IMR-90 (cell line): ENCODE data around the gene SUCLA2. TPM values are rescaled to one million over a fixed set of nuclear protein-coding genes. Genes with fewer than 3 reads are reported as not detected.

Experiments used
- ATAC-seq: fragments of 200-7000 bp; cut with Tn5 transposase; 2 replicates; pipeline ENCODE4 v1.9.1; 2020; ENCODE audit warnings: low read depth, mild to moderate bottlenecking, moderate library complexity
- BruUV-seq: library from RNA; stranded (reverse); fragments of 400-500 nt; replicated peaks from 2 replicates; lab custom pipeline; 2021; lab: Mats Ljungman, UMichigan
- CTCF ChIA-PET: fragments of 300-600 bp; formaldehyde crosslinking; extraction: SDS; loops from one replicate; lab custom pipeline; 2021; ENCODE audit warnings: antibody characterized with exemption; lab: Yijun Ruan, JAX
- POLR2A ChIA-PET: fragments of 300-600 bp; sonication (Branson Sonifier 250); formaldehyde crosslinking; loops from one replicate; lab custom pipeline; 2022; ENCODE audit warnings: antibody characterized with exemption; ENCODE audit not compliant: unreplicated experiment; lab: Charles Lee
- DNase-seq: peaks from one replicate; pipeline ENCODE4 v3.0.0; 2013
- H2AFZ ChIP-seq: replicated peaks from 2 replicates; pipeline ENCODE3; 2013; ENCODE audit warnings: low read length, mild to moderate bottlenecking; ENCODE audit not compliant: poor library complexity
- H2AK5ac ChIP-seq: 2 replicates; pipeline ENCODE4 v1.6.1; 2013; ENCODE audit warnings: low read depth, low read length, inconsistent platforms
- H2AK9ac ChIP-seq: replicated peaks from 2 replicates; pipeline ENCODE3; 2013; ENCODE audit warnings: mild to moderate bottlenecking, low read depth, low read length, moderate library complexity; ENCODE audit not compliant: poor library complexity
- H2BK120ac ChIP-seq: 2 replicates; pipeline ENCODE4 v1.6.1; 2013; ENCODE audit warnings: low read depth, low read length, inconsistent platforms
- H2BK15ac ChIP-seq: 3 replicates; pipeline ENCODE4 v1.6.1; 2013; ENCODE audit warnings: low read depth, low read length, inconsistent platforms
- H2BK20ac ChIP-seq: 2 replicates; pipeline ENCODE4 v1.6.1; 2013; ENCODE audit warnings: low read depth, mild to moderate bottlenecking, inconsistent platforms, low read length, moderate library complexity
- H2BK5ac ChIP-seq: 2 replicates; pipeline ENCODE4 v1.6.1; 2013; ENCODE audit warnings: mild to moderate bottlenecking, low read depth, low read length, inconsistent platforms; ENCODE audit not compliant: poor library complexity, severe bottlenecking
- H3K14ac ChIP-seq: replicated peaks from 2 replicates; pipeline ENCODE4 v1.6.1; 2013; ENCODE audit warnings: low read depth, low read length, inconsistent platforms
- H3K18ac ChIP-seq: 2 replicates; pipeline ENCODE4 v1.6.1; 2013; ENCODE audit warnings: low read depth, low read length, control low read depth
- H3K23ac ChIP-seq: 2 replicates; pipeline ENCODE4 v1.6.1; 2013; ENCODE audit warnings: low read depth, low read length, inconsistent platforms
- H3K27ac ChIP-seq: 2 replicates; pipeline ENCODE4 v1.5.1; 2013; ENCODE audit warnings: mild to moderate bottlenecking, control low read depth, low read length; ENCODE audit not compliant: insufficient read depth
- H3K27me3 ChIP-seq: 2 replicates; pipeline ENCODE4 v1.6.1; 2013; ENCODE audit warnings: low read length; ENCODE audit not compliant: control insufficient read depth, insufficient read depth
- H3K36me3 ChIP-seq: 2 replicates; pipeline ENCODE4 v1.6.1; 2013; ENCODE audit warnings: low read length, mixed read lengths; ENCODE audit not compliant: control insufficient read depth, insufficient read depth
- H3K4ac ChIP-seq: 2 replicates; pipeline ENCODE4 v1.6.1; 2013; ENCODE audit warnings: low read depth, low read length, inconsistent platforms
- H3K4me1 ChIP-seq: 2 replicates; pipeline ENCODE4 v1.6.1; 2013; ENCODE audit warnings: low read length, mixed read lengths; ENCODE audit not compliant: control insufficient read depth, insufficient read depth
- H3K4me2 ChIP-seq: 2 replicates; pipeline ENCODE4 v1.6.1; 2013; ENCODE audit warnings: low read depth, mild to moderate bottlenecking, control low read depth, low read length, moderate library complexity
- H3K4me3 ChIP-seq: 2 replicates; pipeline ENCODE4 v1.5.1; 2013; ENCODE audit warnings: low read depth, mild to moderate bottlenecking, control low read depth, low read length, moderate library complexity; ENCODE audit not compliant: insufficient read depth
- H3K56ac ChIP-seq: 2 replicates; pipeline ENCODE4 v1.6.1; 2013; ENCODE audit warnings: low read length, inconsistent platforms; ENCODE audit not compliant: insufficient read depth; ENCODE audit errors: extremely low read depth
- H3K79me1 ChIP-seq, 2 experiments: 2 replicates each; pipeline ENCODE4 v1.6.1; 2013; ENCODE audit warnings: low read length in 2 of 2, inconsistent platforms in 1 of 2, low read depth in 1 of 2
- H3K9ac ChIP-seq: 2 replicates; pipeline ENCODE4 v1.6.1; 2013; ENCODE audit warnings: low read depth, low read length, control low read depth
- H3K9me1 ChIP-seq: 2 replicates; pipeline ENCODE4 v1.6.1; 2013; ENCODE audit warnings: low read length, inconsistent platforms; ENCODE audit not compliant: insufficient read depth
- H3K9me3 ChIP-seq: 2 replicates; pipeline ENCODE4 v1.6.1; 2013; ENCODE audit warnings: low read length; ENCODE audit not compliant: control insufficient read depth, insufficient read depth
- H4K20me1 ChIP-seq: 2 replicates; pipeline ENCODE4 v1.6.1; 2013; ENCODE audit warnings: low read length, inconsistent platforms; ENCODE audit not compliant: insufficient read depth
- H4K5ac ChIP-seq: 2 replicates; pipeline ENCODE4 v1.6.1; 2013; ENCODE audit warnings: mild to moderate bottlenecking, low read depth, low read length, control low read depth
- H4K8ac ChIP-seq, 2 experiments: 2 replicates each; pipeline ENCODE4 v1.6.1; 2013; ENCODE audit warnings: low read depth in 2 of 2, low read length in 2 of 2, control low read depth in 1 of 2, inconsistent platforms in 1 of 2
- H4K91ac ChIP-seq: 2 replicates; pipeline ENCODE4 v1.6.1; 2013; ENCODE audit warnings: low read depth, low read length, inconsistent platforms; ENCODE audit not compliant: insufficient read depth
- BHLHE40 ChIP-seq: fragments of 150-350 bp; IDR thresholded peaks from 2 replicates; pipeline ENCODE4 v1.6.1; 2016; ENCODE audit warnings: mild to moderate bottlenecking, low read depth, low read length
- CEBPB ChIP-seq: IDR thresholded peaks from 2 replicates; pipeline ENCODE4 v1.6.1; 2012; ENCODE audit warnings: low read depth, low read length, improper control_type of control experiment
- CHD1 ChIP-seq: IDR thresholded peaks from 2 replicates; pipeline ENCODE4 v1.6.1; 2012; ENCODE audit warnings: low read depth, low read length, improper control_type of control experiment
- FOS ChIP-seq: fragments of 150-350 bp; IDR thresholded peaks from 2 replicates; pipeline ENCODE4 v1.6.1; 2016; ENCODE audit warnings: low read depth, low read length
- MAFK ChIP-seq: IDR thresholded peaks from 2 replicates; pipeline ENCODE4 v1.6.1; 2012; ENCODE audit warnings: low read depth, low read length, improper control_type of control experiment
- MAZ ChIP-seq: IDR thresholded peaks from 2 replicates; pipeline ENCODE4 v1.6.1; 2012; ENCODE audit warnings: low read depth, mild to moderate bottlenecking, low read length, improper control_type of control experiment, moderate library complexity, borderline replicate concordance
- MXI1 ChIP-seq: IDR thresholded peaks from 2 replicates; pipeline ENCODE4 v1.6.1; 2012; ENCODE audit warnings: low read depth, mild to moderate bottlenecking, low read length, moderate library complexity, borderline replicate concordance
- NFE2L2 ChIP-seq: fragments of 150-350 bp; IDR thresholded peaks from 2 replicates; pipeline ENCODE4 v1.6.1; 2016; ENCODE audit warnings: low read depth, mild to moderate bottlenecking, low read length
- POLR2A ChIP-seq: IDR thresholded peaks from 2 replicates; pipeline ENCODE4 v1.6.1; 2012; ENCODE audit warnings: mild to moderate bottlenecking, low read depth, low read length
- RAD21 ChIP-seq: IDR thresholded peaks from 2 replicates; pipeline ENCODE4 v1.6.1; 2012; ENCODE audit warnings: low read length, improper control_type of control experiment
- RCOR1 ChIP-seq: IDR thresholded peaks from 2 replicates; pipeline ENCODE4 v1.6.1; 2012; ENCODE audit warnings: mild to moderate bottlenecking, low read length, improper control_type of control experiment; ENCODE audit not compliant: insufficient replicate concordance
- RFX5 ChIP-seq: IDR thresholded peaks from 2 replicates; pipeline ENCODE4 v1.8.0; 2012; ENCODE audit warnings: low read depth, mild to moderate bottlenecking, low read length, moderate library complexity
- SMC3 ChIP-seq: fragments of 150-350 bp; IDR thresholded peaks from 2 replicates; pipeline ENCODE4 v1.6.1; 2016; ENCODE audit warnings: low read depth, mild to moderate bottlenecking, antibody characterized with exemption, low read length, moderate library complexity
- WGBS, 2 experiments: methylation state at CpG; one replicate each; pipeline versions ENCODE4 v1.1.5 to v1.1.7; 2013; ENCODE audit warnings: missing lambda C conversion rate in 2 of 2; ENCODE audit not compliant: insufficient read length in 1 of 2; ENCODE audit errors: extremely low coverage in 2 of 2; 5-methylcytosine and 5-hydroxymethylcytosine counted together
- dilution Hi-C: fragments of 300-500 bp; cut with HindIII; formaldehyde crosslinking; loops from one replicate; pipeline ENCODE4 v1.14.3; 2018; ENCODE audit warnings: low sequenced_read_pairs; ENCODE audit not compliant: unreplicated experiment
- in situ Hi-C: fragments of 300-500 bp; cut with MboI; formaldehyde crosslinking; loops from 3 replicates; pipeline ENCODE4 v1.14.3; 2019; ENCODE audit warnings: low sequenced_read_pairs, inconsistent platforms, mixed read lengths
- intact Hi-C: fragments of 100-400 bp; cut with micrococcal nuclease; formaldehyde crosslinking; loops from 2 replicates; pipeline ENCODE4 v1.10.0; 2022
- polyA plus RNA-seq, 3 experiments: library from polyadenylated mRNA; depleted of rRNA; stranded (reverse); fragments of >200 nt; gene quantifications; 2 replicates each; pipeline ENCODE4 v1.2.3, GENCODE V29; 2012; ENCODE audit warnings: low replicate concordance in 1 of 3
- total RNA-seq: library from RNA; depleted of rRNA; stranded (reverse); fragments of >200 nt; gene quantifications from 2 replicates; pipeline ENCODE4 v1.2.3, GENCODE V29; 2012
- TF ChIP-seq, protein P1 (sequence below): fragments of 150-350 bp; IDR thresholded peaks from 2 replicates; pipeline ENCODE4 v1.6.1; 2016; ENCODE audit warnings: low read depth, mild to moderate bottlenecking, low read length, moderate library complexity, borderline replicate concordance
- TF ChIP-seq, protein P2 (sequence below): conservative IDR thresholded peaks from 2 replicates; pipeline ENCODE4 v1.5.1; 2012; ENCODE audit warnings: mild to moderate bottlenecking, low read depth, low read length, improper control_type of control experiment
- TF ChIP-seq, protein P3 (sequence below): fragments of 150-350 bp; IDR thresholded peaks from 2 replicates; pipeline ENCODE4 v1.6.1; 2017; ENCODE audit warnings: mild to moderate bottlenecking, antibody characterized with exemption, low read length, low read depth

The SUCLA2 gene
- total and polyA plus RNA-seq, 2 of the 4 experiments (the other 2 are of a cell fraction): 31.5 to 36.1 TPM

DNA sequence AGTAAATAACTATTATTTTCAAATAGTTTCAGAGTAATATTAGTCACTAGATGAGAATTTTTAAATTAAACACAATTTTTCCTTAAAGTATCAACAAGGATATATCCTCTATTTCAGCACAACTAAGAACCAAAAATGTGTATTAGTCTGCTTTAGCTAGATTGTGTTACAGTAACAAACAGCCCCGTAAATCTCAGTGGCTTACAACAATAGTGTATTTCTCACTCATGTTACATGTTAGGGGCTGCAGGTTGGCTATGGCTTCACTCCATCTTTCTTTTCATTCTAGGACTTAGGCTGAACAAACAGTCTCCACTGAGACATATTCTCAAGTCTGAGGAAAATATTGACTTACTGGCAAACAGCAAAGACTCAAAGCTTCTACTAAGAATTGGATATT, 11.6 kb upstream of the SUCLA2 start:
- Histone ChIP-seq H3K18ac (no peak overlapping the region), H2BK5ac (no peak overlapping the region), H3K9me3 (no peaks in the 10 kb centered on the region; the same call in 1 of the 2 replicates), H3K79me1 (no peaks in the 10 kb centered on the region), H2BK20ac (no peak overlapping the region), H2AK9ac (no peak overlapping the region), H3K9ac (no peak overlapping the region), H2BK15ac (no peak overlapping the region), H4K20me1 (no peaks in the 10 kb centered on the region), H2AFZ (no peak overlapping the region), H3K4me3 (no peak overlapping the region), H3K4ac (no peak overlapping the region), H3K23ac (no peak overlapping the region), H3K4me2 (no peak overlapping the region), H3K56ac (no peak overlapping the region), H4K8ac (no peak overlapping the region), H3K36me3 (no peaks in the 10 kb centered on the region), H2AK5ac (no peak overlapping the region), H3K14ac (no peak overlapping the region), H3K4me1 (peaks cover 3% of the 10 kb centered on the region), H2BK120ac (no peak overlapping the region), H3K27ac (no peak overlapping the region), H4K5ac (no peak overlapping the region), H3K9me1 (no peaks in the 10 kb centered on the region), H4K91ac (no peak overlapping the region), H3K27me3 (no peaks in the 10 kb centered on the region)
- in situ Hi-C loops: no loop called here
- ChIA-PET POLR2A (no interaction called here), CTCF (interaction anchor here (0.6 kb wide), 1 partner anchor 157 kb away, joined by 5 read pairs; no protein-coding TSS in a partner anchor)
- dilution Hi-C loops: no loop called here
- no CpG with 5 or more reads among the region's 1 CpG for WGBS, 2 experiments
- intact Hi-C loops: no loop called here
- no peak for ATAC-seq
- no TSS peak for BruUV-seq
- no peak for DNase-seq
- TF ChIP-seq, protein P1, sequence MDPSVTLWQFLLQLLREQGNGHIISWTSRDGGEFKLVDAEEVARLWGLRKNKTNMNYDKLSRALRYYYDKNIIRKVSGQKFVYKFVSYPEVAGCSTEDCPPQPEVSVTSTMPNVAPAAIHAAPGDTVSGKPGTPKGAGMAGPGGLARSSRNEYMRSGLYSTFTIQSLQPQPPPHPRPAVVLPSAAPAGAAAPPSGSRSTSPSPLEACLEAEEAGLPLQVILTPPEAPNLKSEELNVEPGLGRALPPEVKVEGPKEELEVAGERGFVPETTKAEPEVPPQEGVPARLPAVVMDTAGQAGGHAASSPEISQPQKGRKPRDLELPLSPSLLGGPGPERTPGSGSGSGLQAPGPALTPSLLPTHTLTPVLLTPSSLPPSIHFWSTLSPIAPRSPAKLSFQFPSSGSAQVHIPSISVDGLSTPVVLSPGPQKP: no peak
- TF ChIP-seq SMC3 (no peak), RCOR1 (no peak), MAFK (no peak), NFE2L2 (no peak), RFX5 (no peak), POLR2A (no peak), MXI1 (no peak), BHLHE40 (no peak), CHD1 (no peak), MAZ (no peak), FOS (no peak), CEBPB (no peak), RAD21 (no peak)
- TF ChIP-seq, protein P2, sequence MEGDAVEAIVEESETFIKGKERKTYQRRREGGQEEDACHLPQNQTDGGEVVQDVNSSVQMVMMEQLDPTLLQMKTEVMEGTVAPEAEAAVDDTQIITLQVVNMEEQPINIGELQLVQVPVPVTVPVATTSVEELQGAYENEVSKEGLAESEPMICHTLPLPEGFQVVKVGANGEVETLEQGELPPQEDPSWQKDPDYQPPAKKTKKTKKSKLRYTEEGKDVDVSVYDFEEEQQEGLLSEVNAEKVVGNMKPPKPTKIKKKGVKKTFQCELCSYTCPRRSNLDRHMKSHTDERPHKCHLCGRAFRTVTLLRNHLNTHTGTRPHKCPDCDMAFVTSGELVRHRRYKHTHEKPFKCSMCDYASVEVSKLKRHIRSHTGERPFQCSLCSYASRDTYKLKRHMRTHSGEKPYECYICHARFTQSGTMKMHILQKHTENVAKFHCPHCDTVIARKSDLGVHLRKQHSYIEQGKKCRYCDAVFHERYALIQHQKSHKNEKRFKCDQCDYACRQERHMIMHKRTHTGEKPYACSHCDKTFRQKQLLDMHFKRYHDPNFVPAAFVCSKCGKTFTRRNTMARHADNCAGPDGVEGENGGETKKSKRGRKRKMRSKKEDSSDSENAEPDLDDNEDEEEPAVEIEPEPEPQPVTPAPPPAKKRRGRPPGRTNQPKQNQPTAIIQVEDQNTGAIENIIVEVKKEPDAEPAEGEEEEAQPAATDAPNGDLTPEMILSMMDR: no peak
- TF ChIP-seq, protein P3, sequence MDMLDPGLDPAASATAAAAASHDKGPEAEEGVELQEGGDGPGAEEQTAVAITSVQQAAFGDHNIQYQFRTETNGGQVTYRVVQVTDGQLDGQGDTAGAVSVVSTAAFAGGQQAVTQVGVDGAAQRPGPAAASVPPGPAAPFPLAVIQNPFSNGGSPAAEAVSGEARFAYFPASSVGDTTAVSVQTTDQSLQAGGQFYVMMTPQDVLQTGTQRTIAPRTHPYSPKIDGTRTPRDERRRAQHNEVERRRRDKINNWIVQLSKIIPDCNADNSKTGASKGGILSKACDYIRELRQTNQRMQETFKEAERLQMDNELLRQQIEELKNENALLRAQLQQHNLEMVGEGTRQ: no peak
